Adipocyte (in vitro differentiated cells): Measurements from ENCODE around the gene BACH1.
A peak's percentile ranks its signal among the peaks of the same experiment; 100 is the strongest.

Source experiments
- DNase-seq: peaks from one replicate; pipeline ENCODE4 v3.0.0-alpha.2; 2015; ENCODE audit warnings: low read depth
- H3K27me3 ChIP-seq: replicated peaks from 2 replicates; pipeline ENCODE4 v1.7.0; 2013; ENCODE audit warnings: mild to moderate bottlenecking, low read length, moderate library complexity; ENCODE audit not compliant: control insufficient read depth, insufficient read depth
- H3K36me3 ChIP-seq: 2 replicates; pipeline ENCODE4 v1.7.0; 2013; ENCODE audit warnings: low read length, mild to moderate bottlenecking, moderate library complexity; ENCODE audit not compliant: control insufficient read depth, insufficient read depth, severe bottlenecking
- H3K4me1 ChIP-seq: 2 replicates; pipeline ENCODE4 v1.7.0; 2013; ENCODE audit warnings: mild to moderate bottlenecking, low read length, moderate library complexity; ENCODE audit not compliant: control insufficient read depth, insufficient read depth
- H3K4me3 ChIP-seq: 2 replicates; pipeline ENCODE4 v1.7.0; 2013; ENCODE audit warnings: mild to moderate bottlenecking, low read length, moderate library complexity
- H3K9ac ChIP-seq: 2 replicates; pipeline ENCODE4 v1.7.0; 2013; ENCODE audit warnings: mild to moderate bottlenecking, low read length, moderate library complexity
- H3K9me3 ChIP-seq: 2 replicates; pipeline ENCODE4 v1.7.0; 2013; ENCODE audit warnings: mild to moderate bottlenecking, low read length, moderate library complexity; ENCODE audit not compliant: control insufficient read depth

The BACH1 gene

DNA sequence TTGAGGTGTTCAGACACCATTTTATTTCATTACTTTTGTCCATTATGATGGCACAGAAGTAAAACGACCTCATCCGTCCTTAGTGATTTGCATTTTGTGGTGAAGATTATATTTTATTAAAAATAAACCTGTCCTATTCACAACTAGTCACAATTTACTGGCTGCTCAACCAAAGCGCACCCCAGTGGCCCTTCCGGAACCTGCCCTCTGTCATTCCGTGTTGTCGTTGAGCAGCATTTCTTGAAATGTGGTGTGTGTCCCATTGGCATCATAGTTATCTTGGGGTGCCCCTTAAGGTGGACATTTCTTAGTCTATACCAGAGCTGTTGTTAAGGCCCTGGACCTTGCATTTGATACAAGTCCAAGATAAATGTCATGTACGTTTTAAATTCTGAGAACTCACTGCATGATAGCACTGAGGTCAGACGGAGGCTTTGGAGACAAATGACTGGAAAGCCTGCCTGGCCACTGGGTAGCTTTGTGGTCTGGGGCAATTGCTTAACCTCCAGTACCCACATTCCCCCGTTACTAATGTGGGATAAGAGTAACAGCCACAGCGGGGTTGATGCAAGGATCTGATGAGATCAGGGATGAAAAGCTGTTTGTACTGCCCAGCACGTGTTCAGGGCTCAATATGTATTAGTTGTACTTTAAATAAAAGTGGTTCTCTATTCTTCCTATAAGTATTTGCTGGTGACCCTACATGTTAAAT, 36.2 kb downstream of the BACH1 start:
- Histone ChIP-seq H3K4me3 (no peak overlapping the region), H3K36me3 (peaks cover 11% of the 10 kb centered on the region)

DNA sequence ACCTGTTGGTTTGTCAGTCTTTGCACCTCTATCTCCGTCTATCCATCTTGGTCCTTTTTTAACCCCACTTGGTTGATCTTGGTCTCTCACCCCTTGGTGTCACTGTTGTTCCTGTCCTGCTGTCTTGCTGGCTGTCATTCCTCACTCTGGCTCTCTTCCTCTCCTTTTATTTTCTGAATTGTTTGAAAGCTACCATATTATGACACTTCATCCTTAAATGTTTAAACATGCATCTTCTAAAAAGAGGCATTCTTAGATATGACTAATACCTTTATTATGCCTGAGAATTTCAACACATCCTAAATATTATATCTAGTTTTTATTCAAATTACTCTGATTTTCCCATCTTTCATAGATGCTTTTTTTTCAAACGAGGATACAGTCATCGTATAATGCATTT, 37.0 kb downstream of the BACH1 start:
- no peak overlapping the region for H3K9ac ChIP-seq
- peaks cover 34% of the 10 kb centered on the region for H3K4me1 ChIP-seq
- H3K36me3 ChIP-seq, result peaks cover 11% of the 10 kb centered on the region
- no peaks in the 10 kb centered on the region for H3K9me3 ChIP-seq
- no peaks in the 10 kb centered on the region for H3K27me3 ChIP-seq
- H3K4me3 ChIP-seq, result no peak overlapping the region
- DNase-seq, result peak; percentile 56

More for the DNA sequence above, 36.2 kb downstream of the BACH1 start:
- H3K4me1 ChIP-seq, result peaks cover 34% of the 10 kb centered on the region
- H3K9me3 ChIP-seq, result no peaks in the 10 kb centered on the region
- no peaks in the 10 kb centered on the region for H3K27me3 ChIP-seq
- no peak for DNase-seq
- H3K9ac ChIP-seq, result no peak overlapping the region

DNA sequence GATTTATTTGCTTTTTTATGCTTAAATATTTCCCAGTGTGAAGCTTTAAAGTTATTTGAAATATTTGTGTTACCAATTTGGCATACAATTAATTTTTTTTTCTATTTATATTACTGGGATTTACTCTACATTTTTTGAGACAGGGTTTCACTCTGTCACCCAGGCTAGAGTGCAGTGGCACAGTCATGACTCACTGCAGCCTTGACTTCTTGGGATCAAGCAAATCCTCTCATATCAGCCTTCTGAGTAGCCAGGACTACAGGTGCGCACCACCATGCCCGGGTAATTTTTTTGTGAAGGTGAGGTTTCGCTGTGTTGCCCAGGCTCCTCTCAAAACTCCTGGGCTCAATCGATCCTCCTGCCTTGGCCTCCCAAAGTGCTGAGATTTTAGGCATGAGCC, 39.5 kb downstream of the BACH1 start:
- peaks cover 41% of the 10 kb centered on the region for H3K4me1 ChIP-seq
- no peaks in the 10 kb centered on the region for H3K9me3 ChIP-seq
- no peaks in the 10 kb centered on the region for H3K36me3 ChIP-seq
- H3K4me3 ChIP-seq, result no peak overlapping the region
- DNase-seq, result no peak
- no peak overlapping the region for H3K9ac ChIP-seq
- no peaks in the 10 kb centered on the region for H3K27me3 ChIP-seq

DNA sequence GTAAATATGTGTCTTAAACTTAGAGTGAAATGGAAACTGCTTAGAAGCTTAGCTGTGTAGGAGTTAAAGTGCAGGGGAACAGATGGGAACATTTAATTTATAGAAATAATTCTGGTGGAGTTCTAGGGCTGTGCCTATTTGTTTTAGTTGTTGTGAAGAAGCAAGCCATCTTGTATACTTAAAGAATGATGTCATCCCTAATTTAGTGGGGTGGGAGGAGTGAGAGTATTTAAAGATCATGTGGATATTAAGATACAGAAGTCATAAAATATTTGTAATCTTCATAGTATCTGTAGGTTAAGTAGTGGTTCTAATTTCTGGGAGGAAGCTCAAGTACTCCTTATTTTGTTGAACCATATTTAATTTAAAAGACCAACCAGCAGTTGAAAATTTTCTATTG, 41.5 kb downstream of the BACH1 start:
- no peak for DNase-seq
- H3K4me1 ChIP-seq, result peaks cover 36% of the 10 kb centered on the region
- no peaks in the 10 kb centered on the region for H3K9me3 ChIP-seq
- H3K4me3 ChIP-seq, result no peak overlapping the region
- H3K9ac ChIP-seq, result no peak overlapping the region
- no peaks in the 10 kb centered on the region for H3K27me3 ChIP-seq
- no peaks in the 10 kb centered on the region for H3K36me3 ChIP-seq

DNA sequence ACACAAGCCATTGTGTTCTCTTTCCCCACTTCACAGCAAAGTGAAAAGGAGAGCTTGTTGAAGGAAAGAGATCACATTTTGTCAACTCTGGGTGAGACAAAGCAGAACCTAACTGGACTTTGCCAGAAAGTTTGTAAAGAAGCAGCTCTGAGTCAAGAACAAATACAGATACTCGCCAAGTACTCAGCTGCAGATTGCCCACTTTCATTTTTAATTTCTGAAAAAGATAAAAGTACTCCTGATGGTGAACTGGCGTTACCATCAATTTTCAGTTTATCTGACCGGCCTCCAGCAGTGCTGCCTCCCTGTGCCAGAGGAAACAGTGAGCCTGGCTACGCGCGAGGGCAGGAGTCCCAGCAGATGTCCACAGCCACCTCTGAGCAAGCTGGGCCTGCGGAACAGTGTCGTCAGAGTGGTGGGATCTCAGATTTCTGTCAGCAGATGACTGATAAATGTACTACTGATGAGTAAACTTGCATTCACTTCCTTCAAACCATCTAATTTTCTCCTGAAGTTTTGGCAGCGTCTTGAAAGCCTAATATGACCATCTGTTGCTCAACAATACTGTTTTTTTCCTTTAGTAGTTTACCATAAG, 43.7 kb downstream of the BACH1 start:
- Histone ChIP-seq H3K36me3 (no peaks in the 10 kb centered on the region), H3K9me3 (no peaks in the 10 kb centered on the region), H3K9ac (peak overlapping the region; percentile 38), H3K4me1 (peaks cover 28% of the 10 kb centered on the region), H3K27me3 (no peaks in the 10 kb centered on the region), H3K4me3 (peak overlapping the region; percentile 67)
- peak; percentile 82 for DNase-seq

DNA sequence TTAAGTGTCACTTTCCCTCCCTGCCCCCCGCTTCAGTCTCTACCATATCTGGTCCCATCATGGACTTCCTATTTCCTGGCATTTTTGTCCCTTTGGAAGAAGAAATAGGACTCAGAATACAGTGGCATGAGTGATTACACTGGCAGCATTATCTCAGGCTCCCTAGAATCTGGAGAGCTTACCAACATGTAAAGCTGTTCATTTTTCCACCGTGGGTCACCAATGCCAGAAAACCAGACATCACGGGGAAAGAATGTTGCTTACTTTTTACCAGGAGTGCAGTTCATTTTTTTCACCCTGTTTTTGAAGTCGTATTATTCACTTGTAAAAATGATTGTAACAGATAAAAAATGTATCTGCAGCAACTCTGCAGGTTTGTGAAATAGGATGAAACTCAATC, 44.8 kb downstream of the BACH1 start:
- H3K27me3 ChIP-seq, result no peaks in the 10 kb centered on the region
- H3K4me1 ChIP-seq, result peaks cover 34% of the 10 kb centered on the region
- H3K4me3 ChIP-seq, result peak overlapping the region; percentile 67
- no peak overlapping the region for H3K9ac ChIP-seq
- no peaks in the 10 kb centered on the region for H3K36me3 ChIP-seq
- peak; percentile 54 for DNase-seq
- H3K9me3 ChIP-seq, result no peaks in the 10 kb centered on the region

DNA sequence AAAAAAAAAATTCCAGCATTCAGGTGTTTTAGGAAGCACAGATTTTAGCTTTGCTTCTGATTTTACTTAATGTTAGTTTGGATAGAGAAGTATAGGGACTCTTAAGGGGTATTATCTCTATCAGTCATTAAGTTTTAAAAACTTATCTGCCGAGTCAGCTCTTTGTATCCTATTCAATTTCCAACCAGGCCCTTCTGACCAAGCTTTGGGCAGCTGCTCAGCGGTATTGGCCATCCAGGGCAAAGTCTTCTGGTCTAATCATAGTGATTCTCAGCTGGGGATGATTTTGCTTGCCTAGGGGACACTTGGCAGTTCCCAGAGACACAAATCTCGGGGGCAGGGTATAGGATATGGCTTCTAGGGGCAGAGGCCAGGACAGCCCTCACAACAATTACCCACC, 47.6 kb downstream of the BACH1 start:
- no peaks in the 10 kb centered on the region for H3K27me3 ChIP-seq
- H3K4me3 ChIP-seq, result no peak overlapping the region
- no peak for DNase-seq
- no peaks in the 10 kb centered on the region for H3K36me3 ChIP-seq
- H3K9ac ChIP-seq, result no peak overlapping the region
- H3K9me3 ChIP-seq, result no peaks in the 10 kb centered on the region
- H3K4me1 ChIP-seq, result peaks cover 35% of the 10 kb centered on the region

DNA sequence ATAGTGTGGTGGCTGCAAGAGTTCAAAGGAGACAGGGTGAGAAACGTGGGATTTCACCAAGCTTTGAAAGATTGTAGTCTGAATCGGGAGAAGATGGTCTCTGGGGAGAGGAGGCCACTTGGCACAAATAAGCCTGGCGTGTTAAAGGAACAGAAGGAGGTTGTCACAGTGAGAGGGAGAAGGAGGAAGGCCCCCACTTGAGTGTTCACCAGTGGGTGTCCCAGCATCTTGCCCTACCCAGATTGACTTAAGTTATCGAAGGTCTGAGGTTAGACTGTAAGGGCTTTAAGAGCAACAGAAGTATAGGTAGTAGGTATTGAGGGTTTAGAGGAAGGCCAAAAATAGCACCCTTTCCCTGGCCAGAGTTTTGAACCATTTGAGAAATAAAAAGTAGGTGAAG, 48.0 kb downstream of the BACH1 start:
- H3K9me3 ChIP-seq, result no peaks in the 10 kb centered on the region
- H3K36me3 ChIP-seq, result no peaks in the 10 kb centered on the region
- H3K4me1 ChIP-seq, result peaks cover 37% of the 10 kb centered on the region
- DNase-seq, result no peak
- no peaks in the 10 kb centered on the region for H3K27me3 ChIP-seq
- H3K4me3 ChIP-seq, result no peak overlapping the region
- no peak overlapping the region for H3K9ac ChIP-seq

DNA sequence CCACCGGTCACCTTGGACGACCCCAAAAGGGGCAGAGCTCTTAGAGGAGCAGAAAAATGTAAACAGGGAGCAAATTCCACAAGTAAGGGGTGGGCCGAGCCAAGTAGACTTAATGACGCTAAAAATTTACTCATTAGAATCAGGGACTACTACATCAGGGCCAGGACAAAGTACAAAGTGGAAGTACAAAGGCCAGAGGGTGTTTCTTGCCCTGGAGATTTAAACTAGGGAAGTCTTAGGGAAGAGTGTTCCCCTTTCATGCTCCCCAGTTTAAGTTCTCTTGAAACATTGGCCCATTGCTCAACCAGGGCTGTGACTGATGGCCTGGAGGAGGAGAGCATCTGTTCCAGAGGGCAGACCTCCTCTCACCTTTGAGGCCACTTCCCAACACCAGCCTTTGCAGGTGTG, 48.6 kb downstream of the BACH1 start:
- no peaks in the 10 kb centered on the region for H3K27me3 ChIP-seq
- DNase-seq, result no peak
- no peaks in the 10 kb centered on the region for H3K9me3 ChIP-seq
- no peaks in the 10 kb centered on the region for H3K36me3 ChIP-seq
- H3K4me3 ChIP-seq, result no peak overlapping the region
- H3K9ac ChIP-seq, result no peak overlapping the region
- peaks cover 32% of the 10 kb centered on the region for H3K4me1 ChIP-seq

DNA sequence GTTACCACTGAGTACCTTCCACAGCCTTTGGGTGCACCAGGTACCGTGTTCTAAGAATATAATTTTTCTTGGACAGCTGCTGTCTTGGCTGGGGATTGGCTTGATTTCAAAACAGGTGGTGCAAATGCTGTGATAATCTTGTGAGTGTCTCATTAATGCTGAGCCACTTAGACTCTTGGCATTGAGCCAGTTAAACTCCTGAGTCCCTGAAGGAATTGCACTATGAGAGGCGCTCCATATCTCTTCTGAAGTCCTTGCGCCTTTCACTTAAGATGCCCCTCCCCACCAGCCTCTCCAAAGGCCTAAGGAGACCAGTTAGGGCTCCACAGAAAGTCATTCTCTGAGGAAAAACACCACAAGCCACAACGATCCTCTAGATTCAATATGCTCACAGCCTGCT, 51.0 kb downstream of the BACH1 start:
- Histone ChIP-seq H3K36me3 (no peaks in the 10 kb centered on the region), H3K9ac (no peak overlapping the region), H3K4me3 (no peak overlapping the region), H3K9me3 (no peaks in the 10 kb centered on the region), H3K27me3 (no peaks in the 10 kb centered on the region), H3K4me1 (peaks cover 16% of the 10 kb centered on the region)
- DNase-seq, result no peak

DNA sequence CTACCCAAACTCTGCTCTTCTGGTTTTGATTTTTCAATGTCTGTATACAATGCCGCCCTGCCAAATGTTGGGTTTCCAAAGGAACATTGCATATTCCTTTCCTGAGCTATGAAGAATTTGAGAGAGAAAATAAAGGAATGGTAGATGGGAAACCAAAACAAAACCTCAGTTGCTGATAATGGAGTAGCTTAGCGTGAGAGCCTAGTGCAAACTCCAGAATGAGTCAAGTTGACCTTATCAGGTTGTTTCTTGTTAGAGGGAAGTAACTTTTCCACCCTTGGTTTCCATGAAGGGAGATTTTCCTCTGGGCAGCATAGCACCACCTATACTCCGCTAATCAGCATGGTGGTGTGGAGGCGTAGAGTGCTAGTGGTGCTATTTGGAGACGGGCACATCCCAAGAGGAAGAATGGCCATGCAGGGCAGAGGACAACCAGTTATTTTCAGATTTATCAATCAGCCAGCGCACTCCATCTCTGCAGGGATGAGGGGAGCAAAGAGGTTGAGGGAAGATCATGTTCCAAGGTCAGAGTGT, 51.6 kb downstream of the BACH1 start:
- no peak overlapping the region for H3K4me3 ChIP-seq
- no peak overlapping the region for H3K9ac ChIP-seq
- peaks cover 16% of the 10 kb centered on the region for H3K4me1 ChIP-seq
- no peaks in the 10 kb centered on the region for H3K9me3 ChIP-seq
- no peaks in the 10 kb centered on the region for H3K36me3 ChIP-seq
- H3K27me3 ChIP-seq, result no peaks in the 10 kb centered on the region
- no peak for DNase-seq
